ENCODE results near the gene FAM89A.

GRCh38 chr1:230976360-230976759 is 63.7 kb downstream of the FAM89A start:
- TF ChIP-seq CTCF (conservative IDR thresholded peaks at IDR 0.05; ENCODE audit: low read length), result no peak
- TF ChIP-seq EZH2phosphoT487 (IDR thresholded peaks at IDR 0.05; ENCODE audit: borderline replicate concordance, low read depth, low read length), result no peak
